Panc1 (cell line): ENCODE results near the gene PPARGC1A. TPM values are rescaled to one million over a fixed set of nuclear protein-coding genes. Genes with fewer than 3 reads are reported as not detected.

Experiments used
- ATAC-seq: fragments of 200-7000 bp; cut with Tn5 transposase; 2 replicates; pipeline ENCODE4 v1.9.1; 2020; ENCODE audit warnings: mild to moderate bottlenecking, moderate library complexity
- BruUV-seq: library from RNA; stranded (reverse); fragments of 400-500 nt; replicated peaks from 2 replicates; lab custom pipeline; 2021; lab: Mats Ljungman, UMichigan
- CTCF ChIA-PET: fragments of 300-600 bp; sonication (Branson Sonifier 250); formaldehyde crosslinking; loops from one replicate; lab custom pipeline; 2022; ENCODE audit warnings: antibody characterized with exemption; lab: Charles Lee
- POLR2A ChIA-PET: fragments of 300-600 bp; sonication (Branson Sonifier 250); formaldehyde crosslinking; loops from one replicate; lab custom pipeline; 2022; ENCODE audit warnings: antibody characterized with exemption; lab: Charles Lee
- DNase-seq: peaks from one replicate; pipeline ENCODE4 v3.0.0-alpha.2; 2010; ENCODE audit warnings: low read depth, low spot score
- H3K27ac ChIP-seq: 2 replicates; pipeline ENCODE4 v1.5.1; 2011; ENCODE audit warnings: mild to moderate bottlenecking, low read length, inconsistent platforms
- H3K27me3 ChIP-seq: fragments of 200-500 bp; sonication (Bioruptor generic); 2 replicates; pipeline ENCODE4 v1.6.0; 2014; ENCODE audit warnings: low read length, inconsistent platforms; ENCODE audit not compliant: control insufficient read depth, insufficient read depth
- H3K36me3 ChIP-seq: fragments of 200-500 bp; sonication (Bioruptor generic); 2 replicates; pipeline ENCODE4 v1.5.1; 2014; ENCODE audit warnings: inconsistent platforms, mild to moderate bottlenecking, low read length, moderate library complexity; ENCODE audit not compliant: control insufficient read depth, insufficient read depth
- H3K4me1 ChIP-seq: 2 replicates; pipeline ENCODE4 v1.5.1; 2011; ENCODE audit warnings: inconsistent platforms, mild to moderate bottlenecking, low read length, moderate library complexity; ENCODE audit not compliant: control insufficient read depth, insufficient read depth
- H3K4me3 ChIP-seq, 2 experiments: 2 replicates each; pipeline ENCODE4 v1.5.1; 2011 to 2012; ENCODE audit warnings: low read depth in 2 of 2, low read length in 2 of 2, mild to moderate bottlenecking in 2 of 2, inconsistent platforms in 1 of 2, moderate library complexity in 1 of 2
- H3K9me3 ChIP-seq: fragments of 200-500 bp; sonication (Bioruptor generic); 2 replicates; pipeline ENCODE4 v1.5.1; 2014; ENCODE audit warnings: low read depth, mild to moderate bottlenecking, inconsistent platforms, low read length, moderate library complexity; ENCODE audit not compliant: control insufficient read depth, insufficient read depth
- CTCF ChIP-seq: fragments of 450-650 bp; IDR thresholded peaks from 2 replicates; pipeline ENCODE4 v1.5.1; 2017; ENCODE audit warnings: mild to moderate bottlenecking
- REST ChIP-seq, 2 experiments: IDR thresholded peaks; 2 replicates each; pipeline ENCODE4 v1.6.1; 2011 to 2012; ENCODE audit warnings: low read depth in 2 of 2, control low read depth in 1 of 2, low read length in 1 of 2, mild to moderate bottlenecking in 1 of 2, moderate library complexity in 1 of 2; ENCODE audit not compliant: insufficient read depth in 1 of 2
- SIN3A ChIP-seq: IDR thresholded peaks from 2 replicates; pipeline ENCODE4 v1.6.1; 2012; ENCODE audit warnings: low read depth, mild to moderate bottlenecking, low read length, moderate library complexity, borderline replicate concordance; ENCODE audit not compliant: insufficient read depth
- TCF7L2 ChIP-seq: IDR thresholded peaks from 2 replicates; pipeline ENCODE4 v1.6.1; 2011; ENCODE audit warnings: mild to moderate bottlenecking, low read depth, low read length, inconsistent platforms
- in situ Hi-C: cut with HindIII; loops from 2 replicates; pipeline ENCODE4 v1.10.0; 2016; ENCODE audit warnings: low sequenced_read_pairs, low pct_unique_long_range_greater_than_20kb
- intact Hi-C: fragments of 100-400 bp; cut with micrococcal nuclease; formaldehyde crosslinking; loops from one replicate; pipeline ENCODE4 v1.10.0; 2022; ENCODE audit not compliant: unreplicated experiment
- total RNA-seq: library from RNA; stranded (reverse); gene quantifications from one replicate; pipeline ENCODE4 v1.2.1, GENCODE V29; 2021; ENCODE audit not compliant: unreplicated experiment

PPARGC1A gene
- total RNA-seq, 1 experiment from 2014 or later = 0.59 TPM

GRCh38 chr4:23763559-23763958 lies 126.3 kb downstream of the PPARGC1A start:
- DNase-seq = no peak
- no TSS peak for BruUV-seq
- in situ Hi-C loops (no loop called here), intact Hi-C loops (no loop called here)
- ChIA-PET CTCF (no interaction called here), POLR2A (no interaction called here)
- H3K27me3 ChIP-seq = no peaks in the 10 kb centered on the region
- H3K9me3 ChIP-seq = no peaks in the 10 kb centered on the region
- TF ChIP-seq TCF7L2 (no peak), CTCF (no peak), SIN3A (no peak), REST (IDR thresholded peaks at IDR 0.05; ENCODE audit: insufficient read depth in 1 of 2, low read depth in 2 of 2, low read length in 1 of 2) (no peak)
- H3K4me3 ChIP-seq = no peak overlapping the region
- H3K27ac ChIP-seq = no peak overlapping the region
- H3K4me1 ChIP-seq = no peaks in the 10 kb centered on the region
- ATAC-seq = no peak
- no peaks in the 10 kb centered on the region for H3K36me3 ChIP-seq

GRCh38 chr4:23762551-23762950 lies 127.3 kb downstream of the PPARGC1A start:
- intact Hi-C loops (no loop called here), in situ Hi-C loops (no loop called here)
- no peak overlapping the region for H3K4me3 ChIP-seq
- H3K4me1 ChIP-seq = no peaks in the 10 kb centered on the region
- no peaks in the 10 kb centered on the region for H3K36me3 ChIP-seq
- BruUV-seq = no TSS peak
- TF ChIP-seq CTCF (no peak), TCF7L2 (no peak)
- ATAC-seq (no peak), DNase-seq (no peak)
- ChIA-PET CTCF (no interaction called here), POLR2A (no interaction called here)
- no peaks in the 10 kb centered on the region for H3K9me3 ChIP-seq
- H3K27me3 ChIP-seq = no peaks in the 10 kb centered on the region
- H3K27ac ChIP-seq = no peak overlapping the region

- ChIA-PET POLR2A (no interaction called here), CTCF (no interaction called here)
- no peaks in the 10 kb centered on the region for H3K9me3 ChIP-seq
- no peak overlapping the region for H3K4me3 ChIP-seq
- no peaks in the 10 kb centered on the region for H3K36me3 ChIP-seq
- no peak overlapping the region for H3K27ac ChIP-seq
- H3K27me3 ChIP-seq = no peaks in the 10 kb centered on the region
- no peaks in the 10 kb centered on the region for H3K4me1 ChIP-seq
- in situ Hi-C loops = no loop called here
- TF ChIP-seq SIN3A = no peak
- intact Hi-C loops = no loop called here
- no TSS peak for BruUV-seq
- no peak for DNase-seq
- no peak for ATAC-seq
Observed at GRCh38 chr4:23759066-23759465, 130.8 kb downstream of the PPARGC1A start.
